Prostate gland (tissue), 2 donors: ENCODE results near the gene NLRP11. TPM values are rescaled to one million over a fixed set of nuclear protein-coding genes. Genes with fewer than 3 reads are reported as not detected.

ENCODE experiments used
- DNase-seq: peaks from one replicate; pipeline ENCODE4 v3.0.0-alpha.2; 2019; ENCODE audit warnings: low spot score
- H3K27ac ChIP-seq, 2 donors: fragments of 200-600 bp; sonication (generic); 2 replicates each; pipeline ENCODE4 v1.5.1; 2017 to 2019
- H3K27me3 ChIP-seq: fragments of 200-600 bp; sonication (generic); replicated peaks from 2 replicates; pipeline ENCODE4 v1.5.1; 2019; ENCODE audit not compliant: insufficient read depth
- H3K36me3 ChIP-seq, 2 donors: fragments of 200-600 bp; sonication (generic); 1 replicate in 1 of 2; 2 replicates in 1 of 2; pipeline versions ENCODE4 v1.5.1 to v1.8.1; 2017 to 2019
- H3K4me1 ChIP-seq: fragments of 200-600 bp; sonication (generic); replicated peaks from 2 replicates; pipeline ENCODE4 v1.5.1; 2019
- H3K4me3 ChIP-seq, 2 donors: fragments of 200-600 bp; sonication (generic); 2 replicates each; pipeline ENCODE4 v1.5.1; 2017 to 2019
- H3K9me3 ChIP-seq: fragments of 200-600 bp; sonication (generic); 2 replicates; pipeline ENCODE4 v1.5.1; 2017
- CTCF ChIP-seq, 4 experiments: fragments of 200-600 bp in 2 of 4; fragments of 450-650 bp in 2 of 4; sonication (generic) in 2 of 4; IDR thresholded peaks; 1 replicate in 3 of 4; 2 replicates in 1 of 4; pipeline ENCODE4 v1.5.1; 2016 to 2019; ENCODE audit warnings: antibody characterized with exemption in 4 of 4, mild to moderate bottlenecking in 2 of 4, moderate library complexity in 2 of 4
- POLR2A ChIP-seq: fragments of 450-650 bp; IDR thresholded peaks from one replicate; pipeline ENCODE4 v1.6.1; 2016; ENCODE audit warnings: antibody characterized with exemption, mild to moderate bottlenecking
- POLR2AphosphoS5 ChIP-seq: sonication (generic); formaldehyde crosslinking; IDR thresholded peaks from one replicate; pipeline ENCODE4 v1.6.1; 2017; ENCODE audit warnings: antibody characterized with exemption
- WGBS: methylation state at CpG from one replicate; pipeline ENCODE4 v1.1.5; 2018; 5-methylcytosine and 5-hydroxymethylcytosine counted together
- intact Hi-C: fragments of 100-400 bp; cut with DNase I; formaldehyde crosslinking; loops from one replicate; pipeline ENCODE4 v1.14.2; 2022
- total RNA-seq, 2 donors: library from RNA; depleted of rRNA; stranded (reverse); fragments of >200 nt; gene quantifications; one replicate each; pipeline ENCODE4 v1.1.0, GENCODE V29; 2016

Gene NLRP11
- total RNA-seq, 2 donors from 2014 or later = 1.5 TPM; not detected in 1

DNA sequence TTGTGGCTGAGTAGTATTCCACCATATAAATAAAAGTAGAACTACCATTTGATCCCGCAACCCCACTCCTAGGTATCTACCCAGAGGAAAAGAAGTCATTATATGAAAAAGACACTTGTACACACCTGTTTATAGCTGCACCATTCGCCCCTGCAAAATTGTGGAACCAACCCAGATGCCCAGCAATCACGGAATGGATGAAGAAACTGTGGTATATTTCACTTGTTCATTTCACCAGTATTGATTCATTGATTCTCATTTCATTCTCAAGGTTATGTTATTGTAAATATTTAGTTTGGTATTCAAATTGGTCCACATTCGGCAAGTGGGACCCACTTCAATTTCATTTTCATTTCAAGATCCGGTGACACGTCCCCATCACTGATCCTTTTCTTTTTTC lies 81.1 kb downstream of the NLRP11 start:
- TF ChIP-seq POLR2AphosphoS5 = no peak
- TF ChIP-seq POLR2A = no peak
- TF ChIP-seq CTCF (IDR thresholded peaks at IDR 0.05) = no peak
- H3K27me3 ChIP-seq = no peaks in the 10 kb centered on the region
- no peak overlapping the region for H3K27ac ChIP-seq
- no peaks in the 10 kb centered on the region for H3K9me3 ChIP-seq
- H3K4me3 ChIP-seq = no peak overlapping the region
- H3K4me1 ChIP-seq = no peaks in the 10 kb centered on the region
- DNase-seq = no peak
- intact Hi-C loops = no loop called here
- WGBS = 91% methylated on average over 6 of the region's 6 CpGs
- no peaks in the 10 kb centered on the region for H3K36me3 ChIP-seq

GRCh38 chr19:55738302-55738701 lies 93.5 kb downstream of the NLRP11 start, which contains the start of gene NLRP9:
Gene NLRP9 (minus strand): TSS chr19:55738402. CDS start chr19:55738374, 28 bp downstream.
- Histone ChIP-seq H3K36me3 (no peaks in the 10 kb centered on the region), H3K9me3 (no peaks in the 10 kb centered on the region), H3K27me3 (no peaks in the 10 kb centered on the region), H3K4me1 (no peaks in the 10 kb centered on the region), H3K27ac (no peak within 1 kb of the TSS), H3K4me3 (no peak within 1 kb of the TSS)
- 91% methylated on average over 3 of the region's 3 CpGs for WGBS
- DNase-seq = no peak
- intact Hi-C loops = no loop called here
- no peak for TF ChIP-seq POLR2AphosphoS5
- no peak for TF ChIP-seq POLR2A
- TF ChIP-seq CTCF (IDR thresholded peaks at IDR 0.05) = no peak

Other genes with a start within 250 kb of the NLRP11 start
- 10 to 100 TPM; 14.8 to 16.4 TPM for gene FIZ1, start 232.5 kb downstream of the NLRP11 start, total RNA-seq
- 10 to 100 TPM; 30.2 to 54.8 TPM for gene ZNF524, start 231.7 kb downstream of the NLRP11 start, total RNA-seq
- gene ZNF865, start 226.4 kb downstream of the NLRP11 start, total RNA-seq = 10 to 100 TPM; 18.4 to 21.0 TPM
- 10 to 100 TPM in 1 of 2 donors, 1 to 10 TPM in 1; 8.9 to 17.2 TPM for gene ZNF784, start 207.4 kb downstream of the NLRP11 start, total RNA-seq
- 10 to 100 TPM; 49.7 to 70.5 TPM for gene ZNF580, start 191.0 kb downstream of the NLRP11 start, total RNA-seq
- 10 to 100 TPM; 19.7 to 20.6 TPM for gene ZNF581, start 188.3 kb downstream of the NLRP11 start, total RNA-seq
- 10 to 100 TPM; 17.7 to 70.2 TPM for gene CCDC106, start 183.8 kb downstream of the NLRP11 start, total RNA-seq
- 100 to 1,000 TPM in 1 of 2 donors, 10 to 100 TPM in 1; 99.2 to 224 TPM for gene U2AF2, start 177.0 kb downstream of the NLRP11 start, total RNA-seq
- gene EPN1, start 156.8 kb downstream of the NLRP11 start, total RNA-seq = 100 to 1,000 TPM; 160 to 345 TPM
- 1 to 10 TPM in 1 of 2 donors, not detected in 1; 4.0 TPM for gene NLRP9, start 93.6 kb downstream of the NLRP11 start, total RNA-seq
- gene RFPL4A, start 72.9 kb downstream of the NLRP11 start, total RNA-seq = under 1 TPM in 1 of 2 donors, not detected in 1; 0.80 TPM
- not detected for gene RFPL4AL1, start 62.9 kb downstream of the NLRP11 start, total RNA-seq
- 1 to 10 TPM in 1 of 2 donors, not detected in 1; 5.1 TPM for gene NLRP4, start 4.5 kb upstream of the NLRP11 start, total RNA-seq
- not detected for gene NLRP13, start 100.3 kb upstream of the NLRP11 start, total RNA-seq
- under 1 TPM; 0.05 to 0.51 TPM for gene NLRP8, start 115.8 kb upstream of the NLRP11 start, total RNA-seq
- under 1 TPM in 1 of 2 donors, not detected in 1; 0.34 TPM for gene NLRP5, start 154.8 kb upstream of the NLRP11 start, total RNA-seq